Putamen (tissue), 1 donor: ENCODE results near the gene DTX1.
"Not testable (repeated sequence)": the region's sequence is repeated elsewhere in the genome, so short reads cannot be mapped to it uniquely, and the experiment has no call there.

Source experiments
- DNase-seq: peaks from one replicate; pipeline ENCODE4 v3.0.0-alpha.2; 2016; ENCODE audit warnings: low spot score

Gene DTX1

GRCh38 chr12:113114447-113115178 is 58.1 kb downstream of the DTX1 start:
- DNase-seq = no peak

DNA sequence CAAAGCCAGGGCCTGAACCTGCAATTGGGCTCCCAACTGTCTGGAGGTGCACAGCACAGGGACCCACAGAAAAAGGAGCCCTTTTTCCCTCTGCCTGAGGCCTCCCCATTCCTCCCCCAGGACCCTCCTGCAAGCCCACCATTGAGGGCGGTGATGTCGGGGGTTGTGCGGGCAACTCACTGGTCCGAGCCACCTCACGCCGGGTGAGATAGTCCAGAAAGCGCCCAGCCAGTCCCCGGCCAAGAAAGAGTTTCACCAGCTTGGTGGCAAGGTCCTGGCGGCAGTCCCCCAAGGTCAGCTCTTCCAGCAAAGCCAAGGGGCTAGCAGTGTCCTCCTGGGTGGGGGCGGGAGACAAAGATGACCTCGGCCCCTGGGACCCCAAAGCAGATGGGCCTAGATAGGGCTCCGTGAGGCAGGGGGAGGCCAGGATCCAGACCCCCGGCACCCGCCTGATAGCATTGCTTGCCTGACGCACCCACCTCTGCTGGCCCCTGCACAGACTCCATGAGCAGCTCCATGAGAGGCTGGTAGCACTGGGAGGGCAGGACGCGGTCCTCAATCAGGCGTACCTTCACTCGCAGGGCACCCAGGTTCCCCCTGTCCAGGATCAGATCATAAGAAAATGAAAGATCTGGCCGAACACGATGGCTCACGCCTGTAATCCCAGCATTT is 59.1 kb downstream of the DTX1 start:
- no peak for DNase-seq

GRCh38 chr12:113116875-113117274 is 60.3 kb downstream of the DTX1 start:
- DNase-seq = no peak

- DNase-seq = not testable (repeated sequence)
These were observed 61.2 kb downstream of the DTX1 start for GRCh38 chr12:113117684-113118083.

DNA sequence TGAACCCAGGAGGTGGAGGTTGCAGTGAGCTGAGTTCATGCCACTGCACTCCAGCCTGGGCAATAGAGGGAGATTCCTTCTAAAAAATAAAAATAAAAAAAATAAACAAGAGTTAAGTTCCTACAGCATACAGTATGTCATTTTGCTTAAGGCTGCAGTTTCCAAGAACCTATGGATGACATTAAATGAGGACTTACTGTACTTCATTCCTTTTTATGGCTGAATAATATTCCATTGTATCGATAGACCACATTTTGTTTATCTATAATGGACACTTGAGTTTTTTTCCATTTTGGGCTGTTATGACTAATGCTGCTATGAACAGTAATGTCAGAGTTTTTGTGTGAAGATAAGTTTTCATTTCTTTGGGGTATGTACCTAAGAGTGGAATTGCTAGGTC is 61.6 kb downstream of the DTX1 start:
- no peak for DNase-seq

DNA sequence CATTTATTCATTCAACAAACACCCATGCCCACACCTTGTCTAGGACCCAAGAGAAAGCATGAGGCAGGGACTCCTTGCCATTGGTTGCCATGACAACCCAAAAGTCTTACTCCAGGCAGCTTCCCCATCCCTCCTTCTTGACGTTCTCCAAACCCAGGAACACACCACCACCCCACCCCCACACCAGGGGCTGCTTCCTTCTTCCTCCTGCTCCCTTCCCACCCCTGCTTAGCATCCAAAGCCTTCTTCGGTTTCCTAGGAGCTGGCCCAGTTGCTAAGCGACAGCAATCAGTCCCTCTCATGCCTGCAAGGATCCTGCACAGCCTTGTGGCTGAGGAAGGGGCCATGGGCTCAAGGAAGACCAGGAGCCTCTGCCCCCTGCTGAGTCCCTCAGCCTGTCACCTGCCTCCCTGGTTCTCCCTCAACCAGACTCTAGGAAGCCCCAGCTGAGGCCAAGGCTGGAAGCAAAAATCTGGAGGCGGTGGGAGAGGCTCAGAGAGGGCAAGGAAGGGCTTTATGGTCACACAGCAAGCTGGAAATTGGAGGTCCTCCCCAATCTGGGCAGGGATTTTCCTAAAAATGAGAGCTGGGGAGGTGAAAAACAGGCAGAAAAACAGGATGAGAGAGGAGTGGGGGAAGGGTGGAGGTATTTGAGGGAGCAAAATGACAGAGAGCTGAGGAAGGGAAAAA is 63.6 kb downstream of the DTX1 start:
- peak; percentile 71 for DNase-seq

DNA sequence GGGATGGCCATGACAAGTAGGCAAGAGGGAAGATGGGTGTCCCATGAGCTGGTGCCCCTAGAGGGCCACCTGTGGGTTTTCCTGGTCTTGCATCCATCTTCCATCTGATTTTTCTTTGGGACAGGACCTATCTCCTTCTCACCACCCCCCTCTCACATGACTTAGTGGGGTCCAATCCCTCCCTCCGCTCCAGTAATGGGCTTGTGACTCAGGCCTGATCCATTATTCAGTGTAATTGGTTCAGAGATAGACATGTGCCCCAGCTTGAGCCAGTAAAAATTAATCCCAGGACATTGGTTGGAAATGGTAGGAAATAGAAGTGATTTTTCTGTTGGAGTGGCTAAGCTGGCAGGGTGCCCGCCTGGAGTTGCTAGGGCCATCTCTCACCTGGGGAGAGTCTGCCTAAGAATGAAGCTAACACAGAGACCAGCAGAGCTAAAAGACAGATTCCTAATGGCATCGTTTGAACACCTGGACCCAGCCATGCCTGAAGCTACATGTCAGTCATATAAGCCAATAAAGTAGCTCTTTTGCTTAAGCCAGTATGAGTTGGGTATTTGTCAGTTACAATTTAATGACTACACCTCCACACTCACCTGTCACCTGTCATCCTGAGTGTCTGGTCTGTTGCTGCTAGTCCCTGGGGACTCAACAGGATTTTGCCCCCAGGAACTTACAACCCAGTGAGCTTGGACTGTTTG is 64.3 kb downstream of the DTX1 start:
- no peak for DNase-seq

- no peak for DNase-seq
These were observed 71.3 kb downstream of the DTX1 start for GRCh38 chr12:113127791-113128199.

GRCh38 chr12:113128802-113129663 is 72.5 kb downstream of the DTX1 start:
- no peak for DNase-seq

GRCh38 chr12:113129664-113130456 is 73.3 kb downstream of the DTX1 start:
- no peak for DNase-seq

DNA sequence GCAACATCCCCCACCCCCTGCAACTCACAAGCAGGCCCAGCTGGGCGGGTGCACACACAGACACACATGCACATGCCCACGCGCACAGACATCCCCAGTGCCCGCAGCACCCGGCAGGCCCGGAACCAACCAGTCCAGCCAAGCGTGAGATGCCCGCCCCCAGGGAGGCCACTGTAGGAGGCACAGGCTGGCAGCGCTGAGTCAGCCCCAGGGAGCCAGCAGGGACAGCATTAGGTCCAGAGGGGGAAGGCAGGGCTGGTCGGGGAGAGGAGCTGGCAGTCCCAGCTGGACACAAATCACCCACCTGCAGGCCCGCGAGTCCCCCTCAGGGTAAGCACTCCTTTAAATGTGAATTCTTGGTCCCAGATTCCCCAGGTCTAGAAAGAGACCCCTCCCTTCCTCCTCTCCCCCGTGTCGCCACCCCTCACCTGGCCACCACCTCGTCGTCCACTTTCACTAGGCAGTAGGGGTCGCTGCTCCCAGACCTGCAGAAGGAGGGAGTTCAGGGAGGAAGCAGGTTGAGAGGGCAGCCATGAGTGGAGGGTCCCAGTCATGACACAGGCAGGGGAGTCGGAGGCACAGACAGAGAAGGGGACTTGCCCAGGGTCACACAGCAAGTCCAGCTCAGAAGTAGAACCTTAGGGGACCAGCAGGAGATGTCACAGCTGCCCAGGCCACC is 74.1 kb downstream of the DTX1 start:
- DNase-seq = no peak

- no peak for DNase-seq
These were observed 75.0 kb downstream of the DTX1 start for GRCh38 chr12:113131556-113131955.

- no peak for DNase-seq
These were observed 76.5 kb downstream of the DTX1 start for GRCh38 chr12:113133036-113133435.

GRCh38 chr12:113133666-113134065 is 77.1 kb downstream of the DTX1 start:
- no peak for DNase-seq

DNA sequence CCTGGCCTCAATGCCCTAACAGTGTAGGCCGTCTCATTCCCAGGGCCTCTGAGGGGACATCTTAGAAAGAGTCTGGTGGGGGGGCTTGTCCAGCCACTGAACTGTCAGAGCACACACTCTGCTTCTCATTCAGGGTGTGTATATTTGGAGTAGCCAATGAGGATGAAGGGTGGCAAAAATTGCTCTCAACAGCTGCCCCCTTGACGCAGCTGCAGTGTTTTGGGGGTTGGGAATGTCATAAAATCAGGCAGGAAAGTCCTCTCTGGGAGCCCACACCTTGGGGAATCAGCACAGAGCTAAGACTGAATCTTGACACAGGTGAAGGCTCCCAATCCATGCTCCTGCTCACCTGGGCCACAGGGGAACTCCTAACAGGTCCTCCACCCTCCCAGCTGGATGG is 77.5 kb downstream of the DTX1 start:
- no peak for DNase-seq

DNA sequence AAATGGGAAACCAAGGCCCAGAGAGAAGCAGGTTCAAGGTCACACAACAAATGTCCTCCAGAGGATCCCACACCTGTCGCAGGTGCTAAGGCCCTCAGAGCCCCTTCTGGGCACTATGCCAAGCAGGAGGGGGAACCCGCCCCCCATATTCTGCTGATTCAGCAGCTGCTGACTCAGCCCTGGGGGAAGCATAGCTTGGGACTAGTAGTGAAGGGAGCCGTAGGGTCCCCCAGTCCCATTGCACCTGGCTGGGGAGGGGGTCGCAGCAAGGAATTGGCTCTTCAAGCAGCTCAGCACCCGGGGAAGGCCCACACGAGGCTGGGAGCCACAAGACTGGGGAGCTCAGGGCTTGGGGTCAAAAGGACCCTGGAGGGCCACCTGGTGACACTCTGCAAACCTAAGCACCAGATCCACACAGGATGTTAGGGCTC is 78.0 kb downstream of the DTX1 start:
- DNase-seq = no peak

DNA sequence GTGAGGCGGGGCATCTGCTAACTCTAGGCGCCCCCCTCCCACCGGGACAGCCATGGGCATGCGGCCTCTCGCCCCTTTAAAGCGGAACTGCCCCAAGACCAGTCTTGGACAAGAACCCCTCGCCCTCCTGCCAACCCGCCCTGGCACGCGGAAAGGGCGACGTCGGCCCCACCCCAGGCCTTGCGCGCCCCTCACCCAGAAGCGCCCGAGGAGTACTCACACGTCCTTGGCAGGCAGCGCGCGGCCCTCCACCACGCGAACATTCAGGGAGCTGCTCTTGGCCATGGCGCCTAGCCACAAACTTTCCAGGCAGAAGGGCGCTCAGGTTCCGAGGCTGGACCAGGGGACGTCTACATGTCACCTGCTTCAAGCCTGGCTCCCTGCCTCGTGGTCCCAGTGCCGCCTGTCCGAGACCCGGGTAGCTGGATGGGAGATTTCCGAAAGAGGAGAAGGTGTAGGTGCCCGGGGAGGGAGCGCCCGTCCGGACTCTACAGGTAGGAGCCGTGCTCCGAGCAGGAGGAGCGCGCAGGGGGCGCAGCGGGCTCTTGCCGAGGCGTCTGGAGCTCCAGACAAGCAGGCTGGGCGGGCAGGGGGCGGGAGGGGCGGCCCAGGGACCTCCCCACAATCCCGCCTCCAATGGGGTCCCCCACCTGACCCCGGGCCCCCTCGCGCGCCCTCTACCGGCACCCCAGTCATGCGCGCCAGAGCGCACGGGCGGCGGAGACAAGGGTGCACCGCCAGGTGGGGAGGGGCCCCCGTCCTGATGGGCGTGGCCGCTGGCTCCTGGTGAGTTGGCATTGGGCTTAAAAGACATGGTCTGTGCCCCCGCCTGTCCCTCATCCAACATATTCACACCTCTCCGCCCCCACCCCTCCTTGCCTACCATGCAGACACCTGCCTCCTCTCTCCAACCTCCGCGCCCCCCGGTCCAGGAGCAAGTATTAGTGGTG is 78.9 kb downstream of the DTX1 start, which contains the start of gene RASAL1:
RASAL1 (minus strand) TSS at position 584 of the 950 bp plus-strand sequence; CDS start at position 285, 299 bp downstream.
- no peak for DNase-seq

GRCh38 chr12:113136128-113136989 is 79.8 kb downstream of the DTX1 start:
- peak; percentile 87 for DNase-seq
